DMS53 (cell line): ENCODE measurements around the gene TAF1C.
A peak's percentile ranks its signal among the peaks of the same experiment; 100 is the strongest.

Experiments
- DNase-seq: peaks from one replicate; lab custom pipeline; 2025; lab: John Stamatoyannopoulos, UW

TAF1C gene

DNA sequence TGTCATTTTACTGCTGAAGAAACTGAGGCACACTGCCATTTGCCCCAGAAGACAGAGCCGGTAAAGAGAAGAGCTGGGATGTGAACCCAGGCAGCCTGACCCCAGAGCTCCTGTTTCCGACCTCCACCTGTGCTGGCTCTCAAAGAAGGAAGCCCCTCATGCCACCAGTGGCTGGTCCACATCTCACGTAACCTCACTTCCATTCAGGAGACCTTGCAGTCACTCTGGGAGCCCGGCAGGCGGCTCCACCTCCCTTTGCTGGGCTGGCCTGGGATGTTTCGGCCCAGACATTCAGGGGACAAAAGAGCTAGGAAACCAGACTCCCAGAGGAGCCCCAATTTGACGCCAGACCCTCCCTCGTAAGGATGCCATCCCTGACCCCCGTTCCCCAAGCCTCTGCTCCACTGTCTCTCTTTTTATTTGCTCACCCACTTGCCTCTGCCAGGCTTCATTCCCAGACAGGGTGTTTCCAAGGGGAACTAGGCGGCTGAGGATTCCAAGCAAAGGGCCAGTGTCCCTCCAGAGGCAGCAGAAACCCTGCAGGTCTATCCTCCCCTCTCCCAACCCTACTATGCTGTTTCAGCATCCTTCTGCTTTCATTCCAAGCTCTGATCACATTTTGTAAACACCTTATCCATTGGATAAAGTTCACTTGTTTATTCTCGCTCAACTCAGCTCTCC, 2.8 kb downstream of the TAF1C start:
- peak; percentile 10 for DNase-seq

- DNase-seq: no peak
Observed at GRCh38 chr16:84183572-84183875, 3.3 kb downstream of the TAF1C start.

GRCh38 chr16:84182680-84183571, 3.9 kb downstream of the TAF1C start:
- no peak for DNase-seq

GRCh38 chr16:84182104-84182503, 4.8 kb downstream of the TAF1C start:
- DNase-seq: no peak

GRCh38 chr16:84181144-84181915, 5.5 kb downstream of the TAF1C start:
- no peak for DNase-seq

GRCh38 chr16:84180519-84181140, 6.2 kb downstream of the TAF1C start:
- DNase-seq: peak; percentile 24

DNA sequence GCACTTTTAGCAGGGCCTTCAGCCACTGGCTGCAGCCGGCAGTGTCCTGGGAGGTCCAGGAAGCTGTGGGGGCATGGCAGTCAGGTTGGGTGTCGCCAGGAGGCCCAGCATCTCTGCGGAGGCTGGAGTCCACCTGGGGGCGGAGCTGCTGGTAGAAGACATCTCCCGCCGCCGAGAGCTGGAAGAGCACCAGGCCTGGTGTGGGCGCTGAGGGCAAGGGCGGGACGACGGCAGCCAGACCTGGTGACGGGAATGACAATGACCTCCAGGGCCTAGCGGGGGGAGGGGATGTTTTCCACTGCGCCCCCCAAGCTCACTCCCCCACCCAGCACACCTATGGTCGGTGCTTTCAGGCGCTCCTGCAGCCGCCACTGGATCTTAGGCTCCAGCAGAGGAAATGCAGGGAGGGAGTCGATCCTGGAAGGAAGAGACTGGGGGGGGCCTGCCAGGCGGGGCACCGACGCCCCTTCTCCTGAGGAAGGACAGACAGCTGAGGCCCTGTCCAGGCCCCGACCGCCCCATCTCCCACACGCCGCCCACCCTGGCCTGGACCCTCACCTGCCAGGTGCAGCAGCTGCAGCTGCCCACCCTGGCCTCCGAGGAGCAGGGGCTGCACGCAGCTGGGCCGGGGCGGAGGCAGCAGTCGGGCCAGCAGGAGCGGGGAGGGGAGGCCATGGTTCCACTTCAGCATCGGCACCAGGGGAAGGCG, 7.1 kb downstream of the TAF1C start:
- DNase-seq: no peak

- DNase-seq: no peak
Observed at GRCh38 chr16:84178892-84179611, 7.8 kb downstream of the TAF1C start.

GRCh38 chr16:84178146-84178765, 8.6 kb downstream of the TAF1C start:
- no peak for DNase-seq

DNA sequence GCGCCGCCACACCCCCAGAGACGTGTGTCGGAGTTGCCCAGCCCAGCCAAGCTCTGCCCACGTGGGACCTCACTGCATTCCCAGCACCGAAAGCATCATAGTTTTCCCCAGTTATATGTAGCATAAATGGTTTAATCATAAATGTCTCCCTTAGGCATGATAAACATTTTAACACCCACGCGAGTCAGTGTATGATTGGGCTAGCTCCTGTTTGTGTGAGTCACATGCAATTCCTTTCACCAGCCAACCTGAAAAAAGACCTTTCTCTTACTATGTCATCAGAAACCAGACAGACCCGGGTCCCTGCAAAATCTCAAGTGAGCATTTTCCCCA, 9.2 kb downstream of the TAF1C start:
- DNase-seq: no peak

GRCh38 chr16:84176192-84177053, 10.4 kb downstream of the TAF1C start:
- DNase-seq: no peak

DNA sequence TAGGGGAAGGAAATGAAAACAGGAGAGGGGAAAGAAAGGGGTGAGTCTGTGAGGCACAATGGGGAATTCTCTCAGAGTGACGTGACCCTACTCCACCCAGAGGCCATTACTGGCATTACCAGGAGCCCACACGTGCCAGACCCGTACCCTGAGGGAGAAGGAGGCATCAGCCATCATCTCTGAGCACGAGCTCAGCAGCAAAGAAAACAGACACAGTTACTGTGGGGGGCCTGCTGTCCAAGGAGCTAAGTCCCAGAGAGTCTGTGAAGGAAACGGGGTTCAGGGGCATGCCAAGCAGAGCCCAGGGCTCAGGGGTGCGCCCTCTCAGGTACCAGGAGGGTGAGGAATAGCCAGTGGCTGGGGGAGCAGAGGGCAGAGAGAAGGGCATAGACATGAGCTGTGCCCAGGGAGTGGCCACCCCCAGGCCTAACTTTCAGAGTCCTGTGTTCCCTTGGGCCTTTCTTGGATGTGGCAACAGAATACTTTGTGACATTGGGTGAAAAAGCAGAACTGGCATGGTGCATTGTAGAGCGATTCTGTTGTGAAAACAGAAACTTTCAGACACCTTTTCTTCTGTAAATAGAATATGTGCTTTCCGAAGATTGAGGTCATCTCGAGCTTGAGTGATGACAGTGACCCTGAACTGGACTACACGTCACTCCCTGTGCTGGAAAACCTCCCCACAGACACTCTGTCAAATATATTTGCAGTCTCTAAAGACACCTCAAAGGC, 11.3 kb downstream of the TAF1C start:
- DNase-seq: no peak

- no peak for DNase-seq
Observed at GRCh38 chr16:84174396-84174795, 12.5 kb downstream of the TAF1C start.

- DNase-seq: no peak
Observed at GRCh38 chr16:84169765-84170310, 17.0 kb downstream of the TAF1C start.

- no peak for DNase-seq
Observed at GRCh38 chr16:84166796-84167695, 19.8 kb downstream of the TAF1C start.

GRCh38 chr16:84165746-84166145, 21.1 kb downstream of the TAF1C start:
- DNase-seq: no peak

GRCh38 chr16:84161801-84162200, 25.1 kb downstream of the TAF1C start:
- DNase-seq: no peak

DNA sequence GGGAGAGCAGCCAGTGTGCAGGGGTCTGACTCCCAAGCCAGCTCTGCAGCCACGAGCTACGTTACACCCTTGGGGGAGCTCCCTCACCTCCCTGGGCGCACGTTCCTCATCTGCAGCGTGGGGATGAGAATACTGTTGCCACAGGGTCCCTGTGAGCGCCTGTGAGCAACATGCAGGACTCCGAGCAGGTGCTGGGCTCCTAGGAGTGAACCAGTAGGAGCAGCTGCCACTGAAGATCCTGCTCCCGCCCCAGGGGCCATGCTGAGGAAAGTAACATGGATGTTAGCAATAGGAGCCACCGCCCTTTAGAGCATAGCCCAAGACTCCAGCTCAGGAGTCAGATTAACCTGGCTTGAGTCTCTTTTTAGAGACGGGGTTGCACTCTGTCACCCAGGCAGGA, 25.8 kb downstream of the TAF1C start:
- no peak for DNase-seq
